Measurements from ENCODE around the gene STK16.

The STK16 gene

DNA sequence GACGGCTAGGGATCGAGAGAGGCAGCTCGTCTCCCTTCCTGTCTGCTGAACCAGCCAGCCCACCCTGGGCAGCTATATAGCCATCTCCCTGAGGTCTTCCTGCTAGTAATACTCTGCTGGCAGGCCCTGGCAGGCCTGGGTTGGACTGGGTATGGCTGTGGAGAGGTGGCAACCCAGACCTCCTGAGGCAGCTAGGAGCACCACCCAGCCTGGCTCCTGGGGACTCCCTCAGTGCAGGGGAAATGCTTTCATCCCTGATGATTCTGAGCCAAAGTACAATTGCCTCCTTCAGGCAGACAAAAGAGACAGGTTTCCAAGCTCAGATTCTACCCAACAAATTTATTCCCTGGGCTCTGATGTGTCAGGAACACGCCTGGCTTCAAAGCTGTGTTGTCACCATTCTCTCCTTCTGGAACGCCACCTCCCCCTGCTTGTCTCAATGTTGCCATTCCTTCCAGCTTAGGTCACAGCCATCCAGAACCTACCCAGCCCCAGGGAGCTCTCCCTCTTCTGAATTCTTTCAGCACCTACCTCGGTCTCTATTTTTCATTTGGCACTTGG is 29.2 kb downstream of the STK16 start:
- no peak for TF ChIP-seq YY1 (IDR thresholded peaks at IDR 0.05; ENCODE audit: low read depth)
- TF ChIP-seq ZBTB7A (IDR thresholded peaks at IDR 0.05; ENCODE audit: low read depth): no peak
- peak; percentile 79 for TF ChIP-seq TCF12 (IDR thresholded peaks at IDR 0.05; ENCODE audit: low read depth)
- TF ChIP-seq, protein P1, sequence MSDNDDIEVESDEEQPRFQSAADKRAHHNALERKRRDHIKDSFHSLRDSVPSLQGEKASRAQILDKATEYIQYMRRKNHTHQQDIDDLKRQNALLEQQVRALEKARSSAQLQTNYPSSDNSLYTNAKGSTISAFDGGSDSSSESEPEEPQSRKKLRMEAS (IDR thresholded peaks at IDR 0.05): peak; percentile 47; the same call in 1 of the 2 replicates
- TF ChIP-seq CREB1 (IDR thresholded peaks at IDR 0.05; ENCODE audit: low read depth): no peak
- TF ChIP-seq TEAD4 (IDR thresholded peaks at IDR 0.05): peak; percentile 91
- TF ChIP-seq RAD21 (IDR thresholded peaks at IDR 0.05; ENCODE audit: low read depth): no peak; the same call in 1 of the 2 replicates
- peak; percentile 2; the same call in 1 of the 2 replicates for TF ChIP-seq CEBPB (IDR thresholded peaks at IDR 0.05)
- TF ChIP-seq TAF1 (IDR thresholded peaks at IDR 0.05; ENCODE audit: low read depth): no peak
- TF ChIP-seq NFIC (IDR thresholded peaks at IDR 0.05): peak; percentile 68
- TF ChIP-seq EGR1 (IDR thresholded peaks at IDR 0.05): no peak
- TF ChIP-seq, protein P2, sequence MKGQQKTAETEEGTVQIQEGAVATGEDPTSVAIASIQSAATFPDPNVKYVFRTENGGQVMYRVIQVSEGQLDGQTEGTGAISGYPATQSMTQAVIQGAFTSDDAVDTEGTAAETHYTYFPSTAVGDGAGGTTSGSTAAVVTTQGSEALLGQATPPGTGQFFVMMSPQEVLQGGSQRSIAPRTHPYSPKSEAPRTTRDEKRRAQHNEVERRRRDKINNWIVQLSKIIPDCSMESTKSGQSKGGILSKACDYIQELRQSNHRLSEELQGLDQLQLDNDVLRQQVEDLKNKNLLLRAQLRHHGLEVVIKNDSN (IDR thresholded peaks at IDR 0.05): no peak
- TF ChIP-seq EP300 (IDR thresholded peaks at IDR 0.05; ENCODE audit: borderline replicate concordance): peak; percentile 90
- TF ChIP-seq, protein P3, sequence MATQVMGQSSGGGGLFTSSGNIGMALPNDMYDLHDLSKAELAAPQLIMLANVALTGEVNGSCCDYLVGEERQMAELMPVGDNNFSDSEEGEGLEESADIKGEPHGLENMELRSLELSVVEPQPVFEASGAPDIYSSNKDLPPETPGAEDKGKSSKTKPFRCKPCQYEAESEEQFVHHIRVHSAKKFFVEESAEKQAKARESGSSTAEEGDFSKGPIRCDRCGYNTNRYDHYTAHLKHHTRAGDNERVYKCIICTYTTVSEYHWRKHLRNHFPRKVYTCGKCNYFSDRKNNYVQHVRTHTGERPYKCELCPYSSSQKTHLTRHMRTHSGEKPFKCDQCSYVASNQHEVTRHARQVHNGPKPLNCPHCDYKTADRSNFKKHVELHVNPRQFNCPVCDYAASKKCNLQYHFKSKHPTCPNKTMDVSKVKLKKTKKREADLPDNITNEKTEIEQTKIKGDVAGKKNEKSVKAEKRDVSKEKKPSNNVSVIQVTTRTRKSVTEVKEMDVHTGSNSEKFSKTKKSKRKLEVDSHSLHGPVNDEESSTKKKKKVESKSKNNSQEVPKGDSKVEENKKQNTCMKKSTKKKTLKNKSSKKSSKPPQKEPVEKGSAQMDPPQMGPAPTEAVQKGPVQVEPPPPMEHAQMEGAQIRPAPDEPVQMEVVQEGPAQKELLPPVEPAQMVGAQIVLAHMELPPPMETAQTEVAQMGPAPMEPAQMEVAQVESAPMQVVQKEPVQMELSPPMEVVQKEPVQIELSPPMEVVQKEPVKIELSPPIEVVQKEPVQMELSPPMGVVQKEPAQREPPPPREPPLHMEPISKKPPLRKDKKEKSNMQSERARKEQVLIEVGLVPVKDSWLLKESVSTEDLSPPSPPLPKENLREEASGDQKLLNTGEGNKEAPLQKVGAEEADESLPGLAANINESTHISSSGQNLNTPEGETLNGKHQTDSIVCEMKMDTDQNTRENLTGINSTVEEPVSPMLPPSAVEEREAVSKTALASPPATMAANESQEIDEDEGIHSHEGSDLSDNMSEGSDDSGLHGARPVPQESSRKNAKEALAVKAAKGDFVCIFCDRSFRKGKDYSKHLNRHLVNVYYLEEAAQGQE (IDR thresholded peaks at IDR 0.05; ENCODE audit: low read depth): no peak; the same call in 1 of the 2 replicates
- peak; percentile 64 for TF ChIP-seq FOXM1 (IDR thresholded peaks at IDR 0.05; ENCODE audit: borderline replicate concordance, low read depth)

DNA sequence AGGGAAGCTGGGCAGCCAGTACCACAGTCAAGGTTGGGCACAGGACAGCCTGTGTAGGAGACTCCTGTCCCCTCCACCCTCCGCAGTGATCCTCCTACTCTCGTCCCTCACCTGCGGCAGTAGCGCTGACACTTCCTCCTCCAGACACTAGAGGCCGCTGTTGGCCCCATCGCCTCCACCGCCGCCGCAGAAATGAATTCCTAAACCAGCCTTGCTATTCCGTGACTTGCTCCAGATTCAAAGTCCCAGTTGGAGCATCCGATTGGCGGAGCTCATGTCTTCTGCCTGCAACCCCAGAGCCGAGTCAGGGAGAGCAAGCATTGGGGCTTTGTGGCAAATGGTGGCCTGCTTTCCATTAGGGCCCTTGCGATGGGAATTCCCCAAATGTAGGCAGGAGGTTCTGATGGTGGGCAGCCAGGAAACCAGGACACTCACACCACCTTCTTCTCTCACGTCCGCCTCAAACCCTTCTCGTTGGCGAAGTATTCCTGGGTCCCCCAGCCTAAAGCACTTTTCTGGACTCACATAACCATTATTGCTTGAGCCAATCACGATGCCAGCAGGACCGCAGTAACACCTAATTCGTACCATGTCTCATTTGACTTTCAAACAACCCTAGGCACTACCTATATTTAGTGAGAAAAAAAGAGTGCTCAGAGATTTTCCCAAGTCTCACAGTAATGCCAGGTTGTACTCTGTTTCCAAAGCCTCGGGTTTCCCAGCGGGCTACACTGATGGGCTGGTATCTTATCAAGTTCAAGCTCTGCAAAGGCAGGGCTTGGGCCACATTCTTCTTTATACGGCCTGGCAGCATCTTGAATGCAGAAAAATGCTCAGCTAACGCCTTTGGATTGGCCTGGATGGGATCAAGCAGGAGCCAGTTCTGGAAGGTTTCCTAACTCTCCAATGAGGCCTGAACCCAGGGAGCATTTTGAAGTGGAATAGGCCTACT is 32.7 kb downstream of the STK16 start:
- TF ChIP-seq NFIC (IDR thresholded peaks at IDR 0.05) (no peak), EP300 (IDR thresholded peaks at IDR 0.05; ENCODE audit: borderline replicate concordance) (0 out of 2 replicates have a peak, but pooled peaks have one; percentile 20), RAD21 (IDR thresholded peaks at IDR 0.05; ENCODE audit: low read depth) (peak; percentile 82), TEAD4 (IDR thresholded peaks at IDR 0.05) (no peak)
- TF ChIP-seq, protein P3 (IDR thresholded peaks at IDR 0.05; ENCODE audit: low read depth): no peak

DNA sequence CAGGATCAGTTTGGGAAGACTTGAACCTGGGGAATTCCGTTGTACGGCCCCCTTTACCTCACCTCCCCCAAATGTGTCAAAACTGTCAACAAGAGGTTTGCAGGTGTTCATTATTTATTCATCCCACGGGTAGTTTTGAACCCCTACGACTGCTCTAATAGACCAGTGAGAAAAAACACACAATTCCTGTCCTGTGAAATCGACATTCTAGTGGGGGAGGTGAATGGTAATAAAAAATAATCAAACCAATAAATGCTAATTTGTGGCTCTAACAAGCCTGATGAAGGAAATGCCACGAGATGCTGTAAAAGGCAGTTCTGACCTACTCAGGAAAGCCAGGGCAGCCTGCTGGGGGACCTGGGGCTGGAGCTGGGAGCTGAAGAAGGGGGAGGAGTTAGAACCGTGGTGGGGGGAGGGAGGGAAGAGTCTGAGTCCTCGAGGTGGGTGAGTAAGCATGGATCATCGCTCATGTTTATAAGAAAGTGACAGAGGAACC is 33.4 kb downstream of the STK16 start:
- TF ChIP-seq, protein P1 (IDR thresholded peaks at IDR 0.05): no peak
- TF ChIP-seq RAD21 (IDR thresholded peaks at IDR 0.05; ENCODE audit: low read depth) (no peak), EGR1 (IDR thresholded peaks at IDR 0.05) (no peak), CEBPB (IDR thresholded peaks at IDR 0.05) (no peak), TEAD4 (IDR thresholded peaks at IDR 0.05) (no peak), TAF1 (IDR thresholded peaks at IDR 0.05; ENCODE audit: low read depth) (no peak)

DNA sequence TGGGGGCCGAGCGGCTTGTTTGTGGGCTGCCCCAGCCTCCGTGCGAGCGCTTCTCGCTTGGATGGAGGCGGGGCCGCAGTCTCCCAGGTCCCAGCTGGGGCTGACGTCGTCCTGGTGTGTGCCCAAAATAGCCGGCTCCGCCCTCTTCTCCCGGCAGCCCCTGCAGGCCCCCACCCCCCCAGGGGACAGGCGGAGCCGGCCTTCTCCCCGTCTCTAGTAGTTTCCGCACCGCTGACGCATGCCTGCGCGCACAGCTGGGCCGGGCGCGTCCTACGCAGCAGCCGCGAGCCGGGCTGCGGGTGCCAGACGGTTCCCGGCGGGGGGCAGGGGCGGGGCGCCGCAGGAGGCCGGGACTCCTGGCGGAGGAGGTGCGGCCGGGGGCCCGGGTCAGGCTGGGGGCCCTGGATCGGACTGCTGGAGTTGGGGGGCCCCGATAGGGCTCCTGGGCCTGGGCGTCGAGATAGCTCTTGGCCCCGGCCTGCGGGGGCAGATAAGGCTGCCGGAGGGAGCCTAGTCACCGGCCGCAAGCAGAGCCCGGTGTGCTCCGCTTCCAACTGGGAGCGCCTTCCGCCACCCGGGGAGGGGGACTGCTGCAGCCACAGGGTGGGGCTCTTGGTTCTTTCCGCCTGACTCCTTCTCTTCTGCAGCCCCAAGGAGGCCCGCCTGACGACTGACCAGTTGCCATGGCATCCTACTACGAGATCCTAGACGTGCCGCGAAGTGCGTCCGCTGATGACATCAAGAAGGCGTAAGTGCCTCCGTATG is 34.1 kb downstream of the STK16 start, which contains the start of gene DNAJB2:
TSS of gene DNAJB2 (plus strand) at position 216 of the 765 bp plus-strand sequence. CDS start at position 684, 468 bp downstream.
- peak; percentile 61 for TF ChIP-seq EGR1 (IDR thresholded peaks at IDR 0.05)
- peak; percentile 61 for TF ChIP-seq YY1 (IDR thresholded peaks at IDR 0.05; ENCODE audit: low read depth)
- TF ChIP-seq CEBPB (IDR thresholded peaks at IDR 0.05): peak; percentile 15; the same call in 1 of the 2 replicates
- TF ChIP-seq, protein P1 (IDR thresholded peaks at IDR 0.05): peak; percentile 74; the same call in 1 of the 2 replicates
- TF ChIP-seq TAF1 (IDR thresholded peaks at IDR 0.05; ENCODE audit: low read depth): no peak
- TF ChIP-seq, protein P2 (IDR thresholded peaks at IDR 0.05): no peak
- TF ChIP-seq ZBTB7A (IDR thresholded peaks at IDR 0.05; ENCODE audit: low read depth): no peak; the same call in 1 of the 2 replicates
- TF ChIP-seq TCF12 (IDR thresholded peaks at IDR 0.05; ENCODE audit: low read depth): peak; percentile 92
- TF ChIP-seq NFIC (IDR thresholded peaks at IDR 0.05): peak; percentile 72
- peak; percentile 76 for TF ChIP-seq EP300 (IDR thresholded peaks at IDR 0.05; ENCODE audit: borderline replicate concordance)
- TF ChIP-seq, protein P3 (IDR thresholded peaks at IDR 0.05; ENCODE audit: low read depth): no peak
- TF ChIP-seq CREB1 (IDR thresholded peaks at IDR 0.05; ENCODE audit: low read depth): peak; percentile 80
- no peak for TF ChIP-seq FOXM1 (IDR thresholded peaks at IDR 0.05; ENCODE audit: borderline replicate concordance, low read depth)
- TF ChIP-seq TEAD4 (IDR thresholded peaks at IDR 0.05): peak; percentile 71
- TF ChIP-seq RAD21 (IDR thresholded peaks at IDR 0.05; ENCODE audit: low read depth): 0 out of 2 replicates have a peak, but pooled peaks have one; percentile 24
